Activated CD8-positive, alpha-beta memory T cell treated with anti-CD3 and anti-CD28 coated beads, Interleukin-2, amount 10 ng/mL, durations not matched to agents 7 days and 5 days (primary cell): ENCODE measurements around the gene FGGY. TPM values are rescaled to one million over a fixed set of nuclear protein-coding genes. Genes with fewer than 3 reads are reported as not detected.
"Not testable (repeated sequence)": the region's sequence is repeated elsewhere in the genome, so short reads cannot be mapped to it uniquely, and the experiment has no call there.

Experiments used
- ATAC-seq: fragments of 150-1000 bp; cut with Tn5 transposase; one replicate; pipeline ENCODE4 v1.10.0; 2021; ENCODE audit warnings: moderate library complexity
- CTCF ChIA-PET: fragments of 350-600 bp; sonication (Branson Sonifier 250); formaldehyde crosslinking; loops from one replicate; lab custom pipeline; 2021; ENCODE audit warnings: antibody characterized with exemption; lab: Charles Lee
- DNase-seq: peaks from one replicate; pipeline ENCODE4 v3.0.0-alpha.2; 2020
- H3K27ac Mint-ChIP-seq: one replicate; pipeline ENCODE4 v1.8.0; 2021; ENCODE audit warnings: mild to moderate bottlenecking, mixed read lengths
- H3K27me3 Mint-ChIP-seq: one replicate; pipeline ENCODE4 v1.8.0; 2021; ENCODE audit warnings: mixed read lengths
- H3K36me3 Mint-ChIP-seq: one replicate; pipeline ENCODE4 v1.8.0; 2021; ENCODE audit warnings: mild to moderate bottlenecking, mixed read lengths
- H3K4me1 Mint-ChIP-seq: one replicate; pipeline ENCODE4 v1.8.0; 2021; ENCODE audit warnings: mixed read lengths
- H3K4me3 Mint-ChIP-seq: one replicate; pipeline ENCODE4 v1.8.0; 2021; ENCODE audit warnings: mild to moderate bottlenecking, moderate library complexity, mixed read lengths
- H3K9me3 Mint-ChIP-seq: one replicate; pipeline ENCODE4 v1.8.0; 2022; ENCODE audit warnings: low read depth, mixed read lengths
- total RNA-seq, 2 experiments: library from RNA; stranded (reverse); gene quantifications; one replicate each; pipeline ENCODE4 v1.2.3, GENCODE V29; 2021

FGGY gene
- total RNA-seq, 2 experiments from 2014 or later: 15.8 to 16.7 TPM

- Mint-ChIP-seq H3K4me1 (peaks cover 28% of the 10 kb centered on the region), H3K9me3 (no peaks in the 10 kb centered on the region), H3K36me3 (peaks cover 3% of the 10 kb centered on the region), H3K4me3 (no peak overlapping the region), H3K27me3 (no peaks in the 10 kb centered on the region), H3K27ac (no peak overlapping the region)
- DNase-seq (no peak), ATAC-seq (no peak)
- CTCF ChIA-PET: no interaction called here
These were observed 2.5 kb upstream of the FGGY start for GRCh38 chr1:59294423-59294822.

GRCh38 chr1:59295618-59296017 lies 1.3 kb upstream of the FGGY start:
- H3K4me3 Mint-ChIP-seq: peak overlapping the region; percentile 74
- no peaks in the 10 kb centered on the region for H3K9me3 Mint-ChIP-seq
- no peaks in the 10 kb centered on the region for H3K27me3 Mint-ChIP-seq
- H3K4me1 Mint-ChIP-seq: peaks cover 28% of the 10 kb centered on the region
- CTCF ChIA-PET: interaction anchor here (1.0 to 1.6 kb wide), 5 partner anchors 21 to 513 kb away, joined by 3 read pairs; no protein-coding TSS in a partner anchor
- peaks cover 5% of the 10 kb centered on the region for H3K36me3 Mint-ChIP-seq
- ATAC-seq (no peak), DNase-seq (no peak)
- no peak overlapping the region for H3K27ac Mint-ChIP-seq

- H3K27me3 Mint-ChIP-seq: no peaks in the 10 kb centered on the region
- H3K36me3 Mint-ChIP-seq: peaks cover 17% of the 10 kb centered on the region
- ATAC-seq (no peak), DNase-seq (no peak)
- H3K27ac Mint-ChIP-seq: no peak overlapping the region
- peaks cover 23% of the 10 kb centered on the region for H3K4me1 Mint-ChIP-seq
- H3K9me3 Mint-ChIP-seq: peaks cover 5% of the 10 kb centered on the region
- CTCF ChIA-PET: no interaction called here
- peak overlapping the region; percentile 85 for H3K4me3 Mint-ChIP-seq
These were observed 1.2 kb downstream of the FGGY start for GRCh38 chr1:59298026-59298583.

GRCh38 chr1:59298710-59299346 lies 1.9 kb downstream of the FGGY start:
- CTCF ChIA-PET: no interaction called here
- Mint-ChIP-seq H3K4me1 (peaks cover 18% of the 10 kb centered on the region), H3K27ac (no peak overlapping the region), H3K9me3 (peaks cover 5% of the 10 kb centered on the region), H3K4me3 (no peak overlapping the region), H3K27me3 (no peaks in the 10 kb centered on the region), H3K36me3 (peaks cover 20% of the 10 kb centered on the region)
- no peak for ATAC-seq
- DNase-seq: no peak

- H3K4me3 Mint-ChIP-seq, H3K27ac Mint-ChIP-seq, H3K27me3 Mint-ChIP-seq, DNase-seq, H3K9me3 Mint-ChIP-seq, ATAC-seq: not testable (repeated sequence)
- CTCF ChIA-PET: interaction anchor here (0.9 kb wide), 1 partner anchor 397 kb away, joined by 3 read pairs; no protein-coding TSS in a partner anchor
- Mint-ChIP-seq H3K4me1 (peaks cover 18% of the 10 kb centered on the region), H3K36me3 (peaks cover 26% of the 10 kb centered on the region)
These were observed 2.8 kb downstream of the FGGY start for GRCh38 chr1:59299670-59300069.

- DNase-seq (no peak), ATAC-seq (no peak)
- Mint-ChIP-seq H3K36me3 (peaks cover 46% of the 10 kb centered on the region), H3K27me3 (no peaks in the 10 kb centered on the region), H3K4me3 (no peak overlapping the region), H3K4me1 (peaks cover 9% of the 10 kb centered on the region), H3K9me3 (peaks cover 21% of the 10 kb centered on the region), H3K27ac (no peak overlapping the region)
- CTCF ChIA-PET: interaction anchor here (0.8 kb wide), 1 partner anchor 105 kb away, joined by 3 read pairs; no protein-coding TSS in a partner anchor
These were observed 5.4 kb downstream of the FGGY start for GRCh38 chr1:59302297-59302696.

GRCh38 chr1:59302871-59303270 lies 6.0 kb downstream of the FGGY start:
- Mint-ChIP-seq H3K4me3 (no peak overlapping the region), H3K4me1 (peaks cover 9% of the 10 kb centered on the region), H3K36me3 (peaks cover 49% of the 10 kb centered on the region), H3K9me3 (peaks cover 21% of the 10 kb centered on the region), H3K27me3 (no peaks in the 10 kb centered on the region), H3K27ac (no peak overlapping the region)
- CTCF ChIA-PET: interaction anchor here (0.8 kb wide), 1 partner anchor 105 kb away, joined by 3 read pairs; no protein-coding TSS in a partner anchor
- DNase-seq: no peak
- no peak for ATAC-seq

- no peak for ATAC-seq
- Mint-ChIP-seq H3K36me3 (peaks cover 49% of the 10 kb centered on the region), H3K4me3 (no peak overlapping the region), H3K9me3 (peaks cover 21% of the 10 kb centered on the region), H3K4me1 (peaks cover 16% of the 10 kb centered on the region), H3K27me3 (no peaks in the 10 kb centered on the region), H3K27ac (no peak overlapping the region)
- CTCF ChIA-PET: no interaction called here
- no peak for DNase-seq
These were observed 8.3 kb downstream of the FGGY start for GRCh38 chr1:59305188-59305587.

GRCh38 chr1:59307591-59307990 lies 10.7 kb downstream of the FGGY start:
- no peaks in the 10 kb centered on the region for H3K27me3 Mint-ChIP-seq
- H3K9me3 Mint-ChIP-seq: peaks cover 21% of the 10 kb centered on the region
- no peak overlapping the region for H3K4me3 Mint-ChIP-seq
- H3K4me1 Mint-ChIP-seq: peaks cover 19% of the 10 kb centered on the region
- ATAC-seq: no peak
- no peak overlapping the region for H3K27ac Mint-ChIP-seq
- no peak for DNase-seq
- H3K36me3 Mint-ChIP-seq: peaks cover 47% of the 10 kb centered on the region
- CTCF ChIA-PET: interaction anchor here (1.1 kb wide), 1 partner anchor 13 kb away, joined by 3 read pairs; no protein-coding TSS in a partner anchor

- CTCF ChIA-PET: interaction anchor here (1.3 kb wide), 1 partner anchor 10 kb away, joined by 3 read pairs; no protein-coding TSS in a partner anchor
- DNase-seq: no peak
- Mint-ChIP-seq H3K36me3 (peaks cover 47% of the 10 kb centered on the region), H3K27ac (no peak overlapping the region), H3K4me3 (no peak overlapping the region), H3K9me3 (peaks cover 21% of the 10 kb centered on the region), H3K27me3 (no peaks in the 10 kb centered on the region), H3K4me1 (peaks cover 19% of the 10 kb centered on the region)
- no peak for ATAC-seq
These were observed 11.9 kb downstream of the FGGY start for GRCh38 chr1:59308839-59309238.

GRCh38 chr1:59309392-59309791 lies 12.5 kb downstream of the FGGY start:
- ATAC-seq: no peak
- Mint-ChIP-seq H3K9me3 (peaks cover 21% of the 10 kb centered on the region), H3K4me1 (peaks cover 20% of the 10 kb centered on the region), H3K27me3 (no peaks in the 10 kb centered on the region), H3K36me3 (peaks cover 44% of the 10 kb centered on the region), H3K27ac (peak overlapping the region; percentile 14), H3K4me3 (no peak overlapping the region)
- no peak for DNase-seq
- CTCF ChIA-PET: interaction anchor here (0.8 to 1.3 kb wide), 2 partner anchors 10 to 555 kb away, joined by 3 read pairs; no protein-coding TSS in a partner anchor

GRCh38 chr1:59309795-59310548 lies 13.1 kb downstream of the FGGY start:
- ATAC-seq (no peak), DNase-seq (no peak)
- Mint-ChIP-seq H3K9me3 (peaks cover 20% of the 10 kb centered on the region), H3K36me3 (peaks cover 41% of the 10 kb centered on the region), H3K4me3 (no peak overlapping the region), H3K27ac (no peak overlapping the region), H3K4me1 (peaks cover 26% of the 10 kb centered on the region), H3K27me3 (no peaks in the 10 kb centered on the region)
- CTCF ChIA-PET: interaction anchor here (0.8 to 1.3 kb wide), 2 partner anchors 9 to 555 kb away, joined by 3 read pairs; no protein-coding TSS in a partner anchor

GRCh38 chr1:59310549-59311250 lies 13.8 kb downstream of the FGGY start:
- Mint-ChIP-seq H3K4me1 (peaks cover 33% of the 10 kb centered on the region), H3K4me3 (no peak overlapping the region), H3K9me3 (peaks cover 13% of the 10 kb centered on the region), H3K27ac (no peak overlapping the region), H3K36me3 (peaks cover 35% of the 10 kb centered on the region), H3K27me3 (no peaks in the 10 kb centered on the region)
- CTCF ChIA-PET: no interaction called here
- ATAC-seq (no peak), DNase-seq (no peak)
